Measurements from ENCODE around the gene CFAP43. TPM values are rescaled to one million over a fixed set of nuclear protein-coding genes. Genes with fewer than 3 reads are reported as not detected.

Gene CFAP43
- total RNA-seq, 4 donors from 2014 or later = 0.16 to 0.45 (median 0.40) TPM; not detected in 1

DNA sequence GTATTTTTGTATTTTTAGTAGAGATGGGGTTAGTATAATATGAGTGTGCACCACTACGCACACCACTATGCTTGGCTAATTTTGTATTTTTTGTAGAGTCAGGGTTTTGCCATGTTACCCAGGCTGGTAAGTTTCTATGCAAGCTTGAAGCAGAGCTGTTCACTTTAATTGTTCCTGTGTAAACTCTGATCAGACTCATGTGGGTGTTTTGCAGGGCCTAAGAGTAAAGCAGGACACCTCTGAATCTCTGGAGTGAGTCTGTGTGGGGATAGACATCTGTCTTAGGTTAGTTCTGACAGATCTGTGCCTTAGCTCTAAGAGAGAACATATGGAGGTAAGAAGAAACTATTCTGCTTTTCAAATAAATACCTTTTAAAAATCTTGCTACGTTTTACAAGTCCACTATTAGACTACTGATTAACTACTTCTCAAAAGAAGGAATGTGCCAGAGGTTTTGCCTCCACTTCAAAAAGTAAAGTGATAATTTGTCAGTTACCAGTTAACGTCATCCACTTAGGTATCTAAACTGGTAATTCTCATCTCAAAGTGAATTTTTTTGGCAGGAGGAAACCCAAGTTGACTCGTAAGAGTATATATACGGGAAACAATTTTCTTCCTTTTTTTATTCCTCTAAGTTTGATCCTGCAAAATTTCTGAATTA, 147.6 kb downstream of the CFAP43 start:
- TF ChIP-seq POLR2AphosphoS5 (IDR thresholded peaks at IDR 0.05) (no peak), EP300 (IDR thresholded peaks at IDR 0.05) (no peak), CTCF (IDR thresholded peaks at IDR 0.05) (no peak), POLR2A (IDR thresholded peaks at IDR 0.05) (no peak)
- H3K36me3 ChIP-seq = no peaks in the 10 kb centered on the region
- ATAC-seq = no peak
- WGBS, 2 donors (ENCODE audit: low coverage in 1 of 2) = 55 to 71% methylated on average over 4 to 5 of the region's 5 CpGs
- no peaks in the 10 kb centered on the region for H3K9me3 ChIP-seq
- H3K27ac ChIP-seq = no peak overlapping the region
- peaks cover 0 to 3% (median 0%) of the 10 kb centered on the region in 3 donors for H3K4me1 ChIP-seq
- no peak overlapping the region for H3K4me3 ChIP-seq
- H3K27me3 ChIP-seq = no peaks in the 10 kb centered on the region

DNA sequence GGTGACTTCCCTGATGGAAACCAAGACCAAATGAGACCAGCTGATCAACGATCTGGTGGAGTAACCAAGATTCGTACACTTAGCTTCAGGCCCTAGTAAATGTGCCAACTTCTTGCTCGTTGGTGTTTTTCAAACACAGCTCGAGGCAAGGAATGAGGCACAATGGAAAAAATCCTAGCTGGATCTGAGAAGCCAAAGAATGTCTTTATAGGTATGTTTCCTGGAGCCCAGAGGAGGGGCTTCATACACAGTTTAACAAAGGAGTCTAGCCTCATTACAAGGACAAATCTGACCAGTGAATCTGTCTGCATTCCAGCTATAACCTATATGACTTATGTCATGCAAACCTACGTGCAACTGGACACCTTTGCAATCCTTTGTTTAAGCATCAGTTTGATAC, 150.2 kb downstream of the CFAP43 start:
- no peak overlapping the region for H3K27ac ChIP-seq
- H3K36me3 ChIP-seq = no peaks in the 10 kb centered on the region
- H3K4me3 ChIP-seq = no peak overlapping the region
- H3K9me3 ChIP-seq = no peaks in the 10 kb centered on the region
- TF ChIP-seq POLR2AphosphoS5 (IDR thresholded peaks at IDR 0.05) (no peak), POLR2A (IDR thresholded peaks at IDR 0.05) (no peak), EP300 (IDR thresholded peaks at IDR 0.05) (no peak)
- H3K27me3 ChIP-seq = no peaks in the 10 kb centered on the region
- WGBS, 2 donors (ENCODE audit: low coverage in 1 of 2) = 29 to 50% methylated on average over 2 to 5 of the region's 5 CpGs
- no peak for ATAC-seq
- peaks cover 0 to 3% (median 0%) of the 10 kb centered on the region in 3 donors for H3K4me1 ChIP-seq

DNA sequence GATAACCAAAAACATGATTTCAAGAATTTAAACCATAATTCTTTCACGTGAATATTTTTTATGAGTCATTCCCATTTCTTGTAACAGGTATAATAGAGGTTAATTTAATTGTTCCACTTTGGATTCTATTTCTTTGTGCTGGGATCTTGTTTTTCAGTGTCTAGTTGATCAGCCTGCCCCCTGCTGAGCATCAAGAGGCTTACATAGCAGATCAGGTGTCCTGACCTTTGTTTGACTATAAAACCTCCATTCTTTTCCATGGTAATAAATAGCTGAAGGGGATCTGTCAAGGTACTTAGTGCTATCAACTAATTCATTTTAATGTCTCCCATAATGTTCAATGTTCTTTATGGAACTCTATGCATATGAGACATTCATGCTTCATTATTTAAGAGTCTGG, 151.4 kb downstream of the CFAP43 start:
- Histone ChIP-seq H3K27me3 (no peaks in the 10 kb centered on the region), H3K4me3 (no peak overlapping the region), H3K27ac (no peak overlapping the region), H3K9me3 (no peaks in the 10 kb centered on the region), H3K4me1 (peaks cover 0 to 11% (median 0%) of the 10 kb centered on the region in 3 donors), H3K36me3 (no peaks in the 10 kb centered on the region)
- TF ChIP-seq CTCF (IDR thresholded peaks at IDR 0.05) = peak in 2 of 4 experiments; percentile 8 to 19
- TF ChIP-seq EP300 (IDR thresholded peaks at IDR 0.05) = no peak
- no peak for ATAC-seq
- WGBS, 2 donors (ENCODE audit: low coverage in 1 of 2) = 52 to 57% methylated on average over 1 of the region's 1 CpG

Small RNAs within 50 kb of the gene (small RNA-seq; reads per million reads assigned to genes)
- gene MIR4482 (0 to 1.6 (median 0.06) reads per million in 4 donors), gene MIR609 (0 reads per million in 4 donors)

Other genes starting within 250 kb of the CFAP43 start
- 10 to 100 TPM in 1 of 4 donors, 1 to 10 TPM in 1, under 1 TPM in 2; 0.12 to 10.7 (median 0.68) TPM for gene COL17A1, start 146.5 kb downstream of the CFAP43 start, total RNA-seq
- gene SFR1, start 110.2 kb downstream of the CFAP43 start, total RNA-seq = 10 to 100 TPM in 2 of 4 donors, 1 to 10 TPM in 2; 5.3 to 12.7 (median 9.8) TPM
- 100 to 1,000 TPM; 124 to 153 (median 149) TPM for gene GSTO1, start 22.5 kb upstream of the CFAP43 start, total RNA-seq
- 1 to 10 TPM in 1 of 4 donors, under 1 TPM in 3; 0.15 to 1.3 (median 0.21) TPM for gene GSTO2, start 36.8 kb upstream of the CFAP43 start, total RNA-seq
- 10 to 100 TPM; 18.1 to 31.5 (median 22.8) TPM for gene ITPRIP, start 106.1 kb upstream of the CFAP43 start, total RNA-seq
- 1 to 10 TPM in 3 of 4 donors, under 1 TPM in 1; 0.27 to 1.6 (median 1.3) TPM for gene CFAP58, start 121.5 kb upstream of the CFAP43 start, total RNA-seq

Measured in gastroesophageal sphincter (tissue), 4 donors.